HG02938 (cell line): ENCODE results near the gene TRIM33.

Source experiments
- ATAC-seq: cut with Tn5 transposase; IDR thresholded peaks from one replicate; pipeline ENCODE4 v1.9.1; 2021; ENCODE audit warnings: mild to moderate bottlenecking, moderate library complexity; ENCODE audit not compliant: unreplicated experiment

TRIM33 gene

DNA sequence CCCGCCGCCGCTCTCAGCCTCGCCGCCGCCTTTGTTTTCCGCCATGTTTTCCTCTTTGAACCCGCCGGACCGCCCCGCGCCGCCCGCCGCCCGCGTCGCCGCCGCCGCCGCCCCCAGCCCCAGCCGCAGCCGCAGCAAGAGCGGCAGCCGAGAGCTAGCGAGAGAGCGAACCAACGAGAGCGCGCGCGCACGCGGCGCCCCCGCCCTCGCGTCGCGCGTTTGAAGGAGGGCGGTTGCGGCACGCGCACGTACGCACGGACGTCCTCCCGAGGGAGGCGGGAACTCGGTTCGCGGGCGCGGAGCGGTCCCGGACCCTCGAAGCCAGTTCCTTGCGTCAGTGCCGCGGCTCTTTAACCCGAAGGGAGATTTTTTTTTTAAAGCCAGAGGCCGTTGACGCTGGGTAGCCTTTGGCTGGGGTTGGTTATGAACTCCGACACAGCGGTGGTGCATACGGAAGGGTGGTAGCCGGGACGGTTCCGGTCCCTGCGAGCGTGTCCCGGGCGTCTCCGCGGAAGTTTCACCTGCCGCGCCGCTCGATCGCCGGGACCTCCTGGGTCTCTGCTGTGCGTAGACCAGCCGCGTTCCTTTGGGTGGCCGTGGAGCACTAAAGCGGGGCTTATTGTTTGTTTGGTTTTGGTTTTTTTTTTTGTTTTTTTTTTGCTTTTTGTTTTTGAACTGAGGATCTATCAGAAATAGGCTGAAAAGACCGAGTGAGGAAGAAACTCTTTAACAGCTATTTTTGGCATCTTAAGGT is at the start of gene TRIM33:
TRIM33 (minus strand) TSS at position 172 of the 754 bp plus-strand sequence; CDS start at position 45, 127 bp downstream.
- ATAC-seq = peak; percentile 69

GRCh38 chr1:114559356-114559755 is 48.4 kb upstream of the TRIM33 start:
- peak; percentile 44 for ATAC-seq

DNA sequence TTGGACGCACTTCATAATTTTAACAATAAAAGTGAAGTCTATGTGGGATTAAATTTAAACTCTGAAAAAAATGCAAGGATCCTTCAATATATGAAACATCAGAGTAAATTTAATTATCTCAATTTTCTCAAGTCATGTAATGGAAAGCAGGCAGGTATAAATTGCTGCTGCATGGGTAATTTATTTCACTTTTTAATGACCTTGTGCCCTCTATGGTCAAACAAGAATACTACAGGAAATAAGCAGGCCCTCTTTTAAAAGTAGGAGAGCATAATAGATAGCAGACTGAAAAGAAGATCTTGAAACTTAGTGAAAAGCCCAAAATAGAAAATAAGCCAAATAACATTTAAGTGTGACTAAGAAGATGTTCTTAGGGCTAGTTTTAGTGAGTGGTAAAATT is 47.5 kb upstream of the TRIM33 start:
- peak; percentile 44 for ATAC-seq

- no peak for ATAC-seq
These were observed 43.6 kb upstream of the TRIM33 start for GRCh38 chr1:114554577-114554976.

GRCh38 chr1:114552106-114552639 is 41.2 kb upstream of the TRIM33 start:
- ATAC-seq = no peak

DNA sequence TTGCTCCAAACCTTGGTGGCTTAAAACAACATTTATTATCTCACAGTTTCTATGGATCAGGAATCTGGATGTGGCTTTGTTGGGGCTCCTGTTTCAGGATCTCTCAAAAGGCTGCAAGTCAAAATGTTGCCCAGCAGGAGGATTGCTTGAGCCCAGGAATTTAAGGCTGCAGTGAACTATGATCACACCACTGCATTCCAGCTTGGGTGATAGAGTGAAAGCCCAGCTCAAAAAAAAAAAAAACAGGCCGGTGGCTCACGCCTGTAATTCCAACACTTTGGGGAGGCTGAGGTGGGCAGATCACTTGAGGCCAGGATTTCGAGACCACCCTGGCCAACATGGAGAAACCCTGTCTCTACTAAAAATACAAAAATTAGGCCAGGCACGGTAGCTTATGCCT is 40.4 kb upstream of the TRIM33 start:
- ATAC-seq = no peak

DNA sequence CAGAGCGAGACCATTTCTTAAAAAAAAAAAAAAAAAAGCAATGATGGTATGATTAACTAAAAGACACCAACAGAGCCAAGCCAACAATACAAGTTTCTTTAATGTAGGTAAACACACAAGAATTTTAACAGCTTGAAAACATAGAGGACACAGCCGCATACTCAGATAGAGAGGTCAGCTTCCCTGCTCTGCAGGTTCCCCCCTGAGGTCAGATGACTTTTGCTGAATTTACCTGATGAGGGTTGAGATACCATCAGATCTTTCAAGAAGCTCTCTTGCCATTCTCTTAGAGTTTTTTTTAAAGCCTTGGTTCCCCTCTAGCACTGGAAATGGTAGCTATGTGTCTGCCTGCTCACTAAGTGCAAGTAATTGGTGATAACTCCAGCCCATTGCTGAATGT is 39.3 kb upstream of the TRIM33 start:
- no peak for ATAC-seq

DNA sequence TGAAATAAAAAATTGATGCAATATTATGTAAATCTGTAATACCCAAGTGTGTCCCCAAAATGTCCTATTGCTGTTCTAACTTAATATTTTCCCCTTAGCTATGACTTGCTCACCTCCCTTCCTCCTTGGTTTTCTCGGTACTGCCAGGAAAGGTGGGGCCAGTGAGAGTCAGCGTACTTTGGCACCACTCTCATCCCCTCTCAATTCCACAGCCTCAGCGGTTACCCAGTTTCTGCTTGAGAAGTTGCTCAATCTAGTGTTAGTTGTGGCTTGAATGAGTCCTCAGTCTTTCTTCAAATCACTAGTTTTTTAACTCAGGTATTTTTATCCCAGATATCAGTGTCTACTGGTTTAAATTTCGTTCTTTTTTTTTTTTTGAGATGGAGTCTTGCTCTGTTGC is 38.1 kb upstream of the TRIM33 start:
- no peak for ATAC-seq

GRCh38 chr1:114547076-114547475 is 36.1 kb upstream of the TRIM33 start:
- no peak for ATAC-seq

DNA sequence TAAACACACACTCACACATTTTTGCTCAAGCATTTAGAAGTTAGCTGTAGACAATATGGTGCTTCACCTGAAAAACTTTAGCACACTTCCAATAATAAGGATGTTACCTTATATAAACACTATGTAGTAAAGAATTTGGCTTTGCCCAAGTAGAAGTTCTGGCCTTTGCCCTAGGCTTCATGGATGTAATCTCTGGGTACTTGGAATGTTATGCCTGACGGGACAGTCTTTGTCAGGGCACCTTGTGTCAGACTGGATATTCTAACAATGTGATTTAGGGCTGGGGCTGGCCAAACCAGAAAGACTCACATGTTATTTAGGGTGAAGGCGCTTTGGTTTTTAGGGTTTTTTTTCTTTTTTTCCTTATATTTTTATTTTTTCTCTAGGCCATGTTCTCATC is 34.8 kb upstream of the TRIM33 start:
- ATAC-seq = no peak

DNA sequence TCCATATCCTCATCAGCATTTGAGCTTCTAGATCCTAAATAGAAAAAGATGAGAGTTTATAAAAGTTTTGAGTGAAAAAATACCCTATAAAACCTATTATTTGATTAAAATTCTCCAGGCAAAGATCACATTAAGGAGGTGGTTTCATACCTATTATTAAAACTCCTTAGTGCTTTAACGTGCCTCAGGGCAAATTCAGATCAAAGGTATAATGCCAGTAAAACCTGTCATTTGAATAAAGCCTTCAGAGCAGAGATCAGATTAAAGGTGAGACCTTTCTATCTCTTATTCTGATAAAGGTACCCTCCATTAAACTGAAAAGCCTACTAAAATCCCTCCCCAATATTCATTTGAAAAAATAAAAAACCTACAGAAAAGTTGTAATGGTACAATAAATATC is 34.3 kb upstream of the TRIM33 start:
- ATAC-seq = no peak

- no peak for ATAC-seq
These were observed 29.8 kb upstream of the TRIM33 start for GRCh38 chr1:114540821-114541220.

DNA sequence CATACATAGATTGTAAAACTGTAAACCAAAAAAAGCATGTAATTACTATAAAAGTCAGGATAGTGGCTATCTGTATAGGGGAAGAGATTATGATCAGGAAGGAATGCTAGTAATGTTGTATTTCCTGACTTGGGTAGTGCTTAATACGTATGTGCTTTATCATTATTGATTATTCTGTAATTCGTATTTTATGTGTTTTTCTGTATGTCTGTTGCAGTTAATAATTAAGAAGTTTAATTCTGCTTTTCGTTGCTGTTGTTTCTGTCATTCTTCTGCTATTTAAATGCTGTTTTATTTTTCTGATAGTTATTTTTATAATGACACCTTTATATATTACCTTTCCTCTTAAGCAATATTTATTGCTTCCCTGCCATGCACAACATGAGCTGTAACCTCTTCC is 29.3 kb upstream of the TRIM33 start:
- no peak for ATAC-seq

GRCh38 chr1:114536043-114536442 is 25.0 kb upstream of the TRIM33 start:
- no peak for ATAC-seq

- ATAC-seq = no peak
These were observed 24.4 kb upstream of the TRIM33 start for GRCh38 chr1:114535401-114535800.

DNA sequence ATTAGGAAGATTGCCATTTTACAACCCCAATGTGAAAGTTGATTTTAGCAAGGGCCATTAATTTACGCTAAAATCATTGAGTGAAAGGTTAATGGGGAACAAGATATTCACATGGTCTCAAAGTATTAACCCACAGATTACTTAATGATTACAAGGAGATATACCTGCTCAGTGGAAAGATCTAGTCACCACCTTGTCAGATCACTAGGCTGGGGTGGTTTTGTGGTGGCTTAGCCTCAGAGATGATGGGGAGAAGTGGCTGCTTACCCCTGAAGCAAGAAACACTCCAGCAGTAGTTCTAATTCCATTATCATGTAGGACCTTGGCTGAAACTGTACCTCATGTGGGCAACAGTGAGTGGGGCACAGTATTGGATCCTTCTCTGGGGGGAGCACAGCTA is 20.1 kb upstream of the TRIM33 start:
- ATAC-seq = no peak

- ATAC-seq = no peak
These were observed 19.2 kb upstream of the TRIM33 start for GRCh38 chr1:114530224-114530623.

- ATAC-seq = no peak
These were observed 13.9 kb upstream of the TRIM33 start for GRCh38 chr1:114524944-114525343.

DNA sequence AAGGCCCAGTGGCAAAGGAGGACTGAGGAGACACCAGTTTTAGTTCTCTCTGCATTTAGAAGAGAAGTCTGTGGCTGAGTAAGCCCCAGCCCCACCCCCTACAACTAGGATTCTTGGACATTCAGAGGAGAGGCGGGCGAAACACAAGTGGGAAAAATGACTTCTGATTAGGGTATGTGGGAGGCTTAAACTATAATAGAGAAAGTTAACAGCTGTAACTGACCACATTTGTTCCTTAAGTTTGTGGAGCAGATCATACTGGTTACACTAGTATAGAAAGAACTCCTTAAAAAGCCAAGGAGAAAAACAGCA is 11.2 kb upstream of the TRIM33 start:
- no peak for ATAC-seq

DNA sequence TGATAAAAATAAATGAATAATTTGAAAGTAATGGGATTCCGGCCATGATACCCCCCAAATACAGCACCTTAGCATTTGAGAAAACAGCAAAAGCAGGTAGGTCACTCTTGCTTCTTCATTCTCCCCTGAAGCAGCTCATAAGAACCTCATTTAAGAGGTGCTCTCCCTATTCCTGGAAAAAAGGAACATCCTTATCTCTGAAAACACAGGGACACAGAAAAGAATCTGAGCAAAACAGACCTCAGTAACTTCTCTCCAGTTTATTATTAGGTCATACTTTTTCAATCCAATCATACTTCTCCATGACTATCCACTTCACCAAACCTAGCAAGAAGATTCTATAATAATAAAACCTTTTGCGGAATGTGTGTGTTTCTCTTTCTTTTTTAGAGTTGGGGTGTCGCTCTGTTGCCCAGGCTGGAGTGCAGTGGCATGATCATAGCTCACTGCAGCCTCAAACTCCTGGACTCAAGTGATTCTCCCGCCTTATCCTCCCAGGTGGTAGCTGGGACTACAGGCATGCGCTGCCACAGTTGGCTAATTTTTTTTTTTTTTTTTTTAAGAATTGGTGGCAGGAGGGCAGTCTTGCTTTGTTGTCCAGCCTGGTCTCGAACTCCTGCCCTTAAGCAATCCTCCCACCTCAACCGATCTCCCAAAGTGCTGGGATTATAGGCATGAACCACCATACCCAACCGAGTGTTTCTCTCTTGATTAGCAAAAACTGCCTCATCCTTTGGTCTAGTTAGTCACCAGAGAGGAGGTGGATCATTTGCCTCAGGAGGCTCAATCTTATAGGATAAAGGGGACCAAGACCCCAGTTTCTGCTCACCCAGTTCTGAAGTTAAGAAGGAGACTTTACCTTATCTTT is 10.6 kb upstream of the TRIM33 start:
- ATAC-seq = no peak

DNA sequence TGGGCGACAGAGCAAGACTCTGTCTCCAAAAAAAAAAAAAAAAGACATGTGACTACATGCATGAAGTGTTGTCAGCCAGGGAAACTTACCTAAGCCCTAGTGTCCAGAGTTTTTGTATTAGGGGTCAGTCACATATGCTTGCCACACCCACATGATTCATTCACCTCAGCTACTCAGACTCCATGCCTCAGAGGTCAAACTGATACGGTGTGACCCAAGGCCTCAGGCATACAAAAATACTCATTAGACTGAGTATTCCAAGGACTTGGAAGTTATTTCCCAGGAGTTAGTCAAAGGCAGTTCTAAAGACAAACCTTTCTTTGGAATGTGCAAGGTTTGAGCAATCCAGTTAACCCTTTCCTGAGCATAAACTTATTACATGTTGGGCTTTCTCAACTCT is 6.3 kb upstream of the TRIM33 start:
- no peak for ATAC-seq
